ENCODE results near the gene TBX21.
A peak's percentile ranks its signal among the peaks of the same experiment; 100 is the strongest.
"Not testable (repeated sequence)": the region's sequence is repeated elsewhere in the genome, so short reads cannot be mapped to it uniquely, and the experiment has no call there.

Gene TBX21

DNA sequence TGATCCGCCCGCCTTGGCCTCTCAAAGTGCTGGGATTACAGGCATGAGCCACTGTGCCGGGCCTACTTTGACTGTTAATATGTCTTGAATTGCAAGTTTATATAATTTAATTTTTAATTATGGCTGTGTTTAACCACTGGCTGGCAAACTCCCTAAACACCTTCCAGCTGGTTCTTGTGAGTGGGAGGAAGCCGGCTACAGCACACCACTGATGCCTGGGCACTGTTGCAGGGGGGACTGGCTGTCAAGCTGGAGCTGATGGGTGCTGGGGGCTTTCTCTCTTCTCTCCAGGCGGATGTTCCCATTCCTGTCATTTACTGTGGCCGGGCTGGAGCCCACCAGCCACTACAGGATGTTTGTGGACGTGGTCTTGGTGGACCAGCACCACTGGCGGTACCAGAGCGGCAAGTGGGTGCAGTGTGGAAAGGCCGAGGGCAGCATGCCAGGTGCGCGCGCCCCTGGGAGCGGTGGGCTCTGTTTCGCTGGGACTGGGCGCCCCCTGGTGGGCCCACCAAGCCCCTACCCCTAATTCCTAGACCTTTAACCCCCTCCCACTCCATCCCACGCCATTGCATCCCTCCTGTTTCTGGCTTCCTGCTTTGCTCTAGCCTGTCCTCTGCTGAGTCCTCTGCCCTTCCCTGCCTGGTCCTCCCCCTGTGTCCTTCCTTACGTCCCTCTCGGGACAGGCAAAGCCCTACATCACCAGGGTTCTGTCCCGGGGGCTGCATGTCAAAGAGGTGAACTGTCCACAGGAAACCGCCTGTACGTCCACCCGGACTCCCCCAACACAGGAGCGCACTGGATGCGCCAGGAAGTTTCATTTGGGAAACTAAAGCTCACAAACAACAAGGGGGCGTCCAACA, 9.5 kb downstream of the TBX21 start:
- H3K4me3 Mint-ChIP-seq, result no peak overlapping the region
- no peaks in the 10 kb centered on the region for H3K27me3 Mint-ChIP-seq
- no peak overlapping the region for H3K27ac Mint-ChIP-seq
- DNase-seq, result peak; percentile 62
- peaks cover 49% of the 10 kb centered on the region for H3K4me1 Mint-ChIP-seq
- ATAC-seq, result no peak
- H3K9me3 Mint-ChIP-seq, result no peaks in the 10 kb centered on the region
- H3K36me3 Mint-ChIP-seq (ENCODE audit: low read depth), result peaks cover 63% of the 10 kb centered on the region

DNA sequence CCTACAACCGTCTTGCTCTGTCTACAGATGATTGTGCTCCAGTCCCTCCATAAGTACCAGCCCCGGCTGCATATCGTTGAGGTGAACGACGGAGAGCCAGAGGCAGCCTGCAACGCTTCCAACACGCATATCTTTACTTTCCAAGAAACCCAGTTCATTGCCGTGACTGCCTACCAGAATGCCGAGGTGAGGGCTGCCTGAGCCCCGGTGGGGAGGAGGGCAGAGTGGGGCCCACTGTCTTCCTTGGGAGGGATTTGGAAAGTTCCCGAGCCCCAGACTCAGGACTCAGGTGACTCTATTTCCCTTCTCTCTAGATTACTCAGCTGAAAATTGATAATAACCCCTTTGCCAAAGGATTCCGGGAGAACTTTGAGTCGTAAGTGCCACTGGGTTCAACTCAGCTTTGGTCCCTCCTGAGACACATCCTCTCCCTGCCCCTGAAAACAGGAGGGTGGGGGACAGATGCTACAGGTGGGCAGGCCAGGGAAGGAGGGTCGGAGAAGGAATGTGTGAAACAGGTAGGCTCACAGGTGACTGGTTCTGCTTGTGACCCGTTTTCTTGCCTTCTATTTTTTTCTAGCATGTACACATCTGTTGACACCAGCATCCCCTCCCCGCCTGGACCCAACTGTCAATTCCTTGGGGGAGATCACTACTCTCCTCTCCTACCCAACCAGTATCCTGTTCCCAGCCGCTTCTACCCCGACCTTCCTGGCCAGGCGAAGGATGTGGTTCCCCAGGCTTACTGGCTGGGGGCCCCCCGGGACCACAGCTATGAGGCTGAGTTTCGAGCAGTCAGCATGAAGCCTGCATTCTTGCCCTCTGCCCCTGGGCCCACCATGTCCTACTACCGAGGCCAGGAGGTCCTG, 11.4 kb downstream of the TBX21 start:
- no peak for DNase-seq
- Mint-ChIP-seq H3K27ac (peak overlapping the region; percentile 31), H3K4me1 (peaks cover 39% of the 10 kb centered on the region)

DNA sequence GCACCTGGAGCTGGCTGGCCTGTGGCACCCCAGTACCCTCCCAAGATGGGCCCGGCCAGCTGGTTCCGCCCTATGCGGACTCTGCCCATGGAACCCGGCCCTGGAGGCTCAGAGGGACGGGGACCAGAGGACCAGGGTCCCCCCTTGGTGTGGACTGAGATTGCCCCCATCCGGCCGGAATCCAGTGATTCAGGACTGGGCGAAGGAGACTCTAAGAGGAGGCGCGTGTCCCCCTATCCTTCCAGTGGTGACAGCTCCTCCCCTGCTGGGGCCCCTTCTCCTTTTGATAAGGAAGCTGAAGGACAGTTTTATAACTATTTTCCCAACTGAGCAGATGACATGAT, 12.0 kb downstream of the TBX21 start:
- H3K4me1 Mint-ChIP-seq, result peaks cover 39% of the 10 kb centered on the region
- H3K4me3 Mint-ChIP-seq, result no peak overlapping the region
- DNase-seq, result no peak
- H3K27me3 Mint-ChIP-seq, result no peaks in the 10 kb centered on the region
- H3K36me3 Mint-ChIP-seq (ENCODE audit: low read depth), result peaks cover 55% of the 10 kb centered on the region
- H3K9me3 Mint-ChIP-seq, result no peaks in the 10 kb centered on the region
- no peak for ATAC-seq
- no peak overlapping the region for H3K27ac Mint-ChIP-seq

More for the DNA sequence above, 11.4 kb downstream of the TBX21 start:
- H3K4me3 Mint-ChIP-seq, result no peak overlapping the region
- H3K36me3 Mint-ChIP-seq (ENCODE audit: low read depth), result peaks cover 55% of the 10 kb centered on the region
- no peaks in the 10 kb centered on the region for H3K9me3 Mint-ChIP-seq
- H3K27me3 Mint-ChIP-seq, result no peaks in the 10 kb centered on the region
- ATAC-seq, result no peak

DNA sequence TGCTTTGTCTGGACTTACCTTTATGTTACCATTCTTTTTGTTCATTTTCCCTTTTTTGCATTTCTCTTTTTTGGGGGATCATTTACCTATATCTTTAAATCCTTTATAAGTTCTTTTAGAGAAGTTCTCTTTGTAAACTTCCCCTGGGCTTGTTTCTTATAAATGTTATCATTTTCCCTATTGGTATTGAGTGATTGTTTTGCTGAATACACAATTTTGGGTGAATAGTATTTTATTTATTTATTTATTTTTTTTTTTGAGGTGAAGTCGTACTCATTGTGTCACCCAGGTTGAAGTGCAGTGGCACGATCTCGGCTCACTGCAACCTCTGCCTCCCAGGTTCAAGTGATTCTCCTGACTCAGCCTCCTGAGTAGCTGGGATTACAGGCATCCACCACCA, 18.4 kb downstream of the TBX21 start:
- no peak overlapping the region for H3K4me3 Mint-ChIP-seq
- ATAC-seq (no peak), DNase-seq (no peak)
- no peaks in the 10 kb centered on the region for H3K27me3 Mint-ChIP-seq
- no peaks in the 10 kb centered on the region for H3K4me1 Mint-ChIP-seq
- peaks cover 4% of the 10 kb centered on the region for H3K9me3 Mint-ChIP-seq
- H3K36me3 Mint-ChIP-seq (ENCODE audit: low read depth), result peaks cover 14% of the 10 kb centered on the region
- H3K27ac Mint-ChIP-seq, result no peak overlapping the region

DNA sequence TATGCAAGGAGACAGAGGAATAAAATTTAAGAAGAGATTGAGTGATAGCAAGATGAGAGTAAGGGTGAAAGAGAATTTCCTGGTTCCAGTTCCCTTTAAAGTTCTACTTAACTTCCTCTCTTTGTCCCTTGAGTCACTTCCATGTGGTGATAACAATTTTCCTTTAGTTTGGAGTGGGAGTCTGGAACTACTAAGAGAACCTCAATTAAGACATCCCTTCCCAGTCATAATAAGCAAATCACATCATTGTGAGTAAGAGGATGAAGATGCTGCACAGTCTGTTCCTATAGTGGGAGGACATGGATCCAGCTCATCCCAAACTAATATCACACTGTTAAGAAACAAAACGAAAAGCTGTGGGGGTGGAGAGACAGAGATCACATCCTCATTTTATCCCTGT, 24.4 kb downstream of the TBX21 start:
- Mint-ChIP-seq H3K36me3 (ENCODE audit: low read depth) (peaks cover 3% of the 10 kb centered on the region), H3K27me3 (peaks cover 14% of the 10 kb centered on the region), H3K9me3 (peaks cover 11% of the 10 kb centered on the region), H3K27ac (no peak overlapping the region), H3K4me1 (no peaks in the 10 kb centered on the region), H3K4me3 (no peak overlapping the region)
- ATAC-seq, result no peak
- no peak for DNase-seq

DNA sequence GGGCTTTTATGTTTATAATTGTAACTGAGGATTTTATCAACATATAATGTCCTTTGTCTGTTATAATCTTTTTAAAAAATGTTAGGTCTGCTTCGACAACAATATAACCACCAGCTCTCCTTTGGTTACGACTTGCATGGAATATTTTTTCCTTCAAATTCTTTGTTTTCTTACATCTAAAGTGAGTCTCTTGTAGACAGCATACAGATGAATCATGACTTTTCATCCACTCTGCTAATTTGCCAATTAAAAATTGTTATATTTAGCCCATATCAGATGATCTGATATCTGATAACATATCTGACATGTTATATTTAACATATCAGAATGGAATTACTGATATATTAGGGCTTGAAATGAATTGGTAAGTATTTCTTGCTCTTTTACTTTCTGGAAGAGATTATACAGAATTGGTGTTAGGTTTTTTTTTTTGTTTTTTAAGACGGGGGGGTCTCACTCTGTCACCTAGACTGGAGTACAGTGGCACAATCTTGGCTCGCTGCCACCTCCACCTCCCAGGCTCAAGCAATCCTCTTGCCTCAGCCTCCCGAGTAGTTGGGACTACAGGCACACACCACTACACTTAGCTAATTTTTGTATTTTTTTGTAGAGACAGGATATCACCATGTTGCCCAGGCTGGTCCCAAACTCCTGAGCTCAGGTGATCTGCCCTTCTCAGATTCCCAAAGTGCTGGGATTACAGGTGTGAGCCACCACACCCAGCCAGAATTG, 27.5 kb downstream of the TBX21 start:
- ATAC-seq (no peak), DNase-seq (no peak)
- Mint-ChIP-seq H3K27me3 (peaks cover 17% of the 10 kb centered on the region), H3K4me3 (no peak overlapping the region), H3K36me3 (ENCODE audit: low read depth) (peaks cover 3% of the 10 kb centered on the region), H3K27ac (no peak overlapping the region), H3K4me1 (peaks cover 13% of the 10 kb centered on the region), H3K9me3 (peaks cover 18% of the 10 kb centered on the region)

DNA sequence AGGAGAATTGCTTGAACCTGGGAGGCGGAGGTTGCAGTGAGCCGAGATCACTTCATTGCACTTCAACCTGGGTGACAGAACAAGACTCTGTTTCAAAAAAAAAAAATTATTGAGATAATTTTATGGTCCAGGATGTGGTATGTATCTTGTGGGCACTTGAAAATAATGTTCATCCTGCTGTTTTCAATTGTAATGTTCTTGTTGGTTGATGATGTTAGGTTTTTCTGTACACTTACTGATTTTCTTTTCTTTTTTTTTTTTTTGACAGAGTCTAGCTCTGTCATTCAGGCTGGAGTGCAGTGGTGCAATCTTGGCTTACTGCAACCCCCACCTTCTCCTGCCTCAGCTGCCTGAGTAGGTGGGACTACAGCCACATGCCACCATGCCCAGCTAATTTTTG, 29.7 kb downstream of the TBX21 start:
- no peak for DNase-seq
- Mint-ChIP-seq H3K4me3 (no peak overlapping the region), H3K27ac (no peak overlapping the region), H3K9me3 (peaks cover 15% of the 10 kb centered on the region), H3K27me3 (peaks cover 16% of the 10 kb centered on the region), H3K36me3 (ENCODE audit: low read depth) (peaks cover 3% of the 10 kb centered on the region), H3K4me1 (peaks cover 13% of the 10 kb centered on the region)
- ATAC-seq, result no peak

DNA sequence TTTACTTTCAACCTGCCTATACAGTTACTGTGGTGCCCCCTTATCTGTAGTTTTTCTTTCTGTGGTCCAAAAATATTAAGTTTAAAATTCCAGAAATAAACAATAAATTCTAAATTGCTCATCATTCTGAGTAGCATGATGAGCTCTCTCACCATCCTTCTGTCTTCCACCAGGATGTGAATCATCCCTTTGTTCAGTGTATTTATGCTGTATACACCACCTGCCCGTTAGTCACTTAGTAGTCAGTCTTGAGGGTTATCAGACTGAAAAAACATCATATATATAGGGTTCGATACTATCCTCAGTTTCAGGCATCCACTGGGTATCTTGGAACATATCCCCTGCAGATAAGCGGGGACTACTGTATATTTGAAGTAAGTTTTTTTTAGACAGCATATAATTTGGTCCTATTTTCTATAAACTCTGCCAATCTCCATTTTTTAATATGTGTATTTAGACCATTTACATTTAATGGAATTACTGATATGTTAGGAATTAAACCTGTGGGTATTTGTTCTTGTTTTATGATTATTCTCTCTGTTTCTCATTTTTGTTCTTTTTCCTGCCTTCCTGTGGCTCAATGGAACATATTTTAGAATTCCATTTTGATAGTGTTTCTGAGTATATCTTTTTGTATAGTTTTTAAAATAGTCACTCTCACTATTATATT, 31.0 kb downstream of the TBX21 start:
- Mint-ChIP-seq H3K4me1 (peaks cover 13% of the 10 kb centered on the region), H3K27ac (no peak overlapping the region), H3K9me3 (peaks cover 15% of the 10 kb centered on the region), H3K27me3 (peaks cover 11% of the 10 kb centered on the region), H3K4me3 (no peak overlapping the region), H3K36me3 (ENCODE audit: low read depth) (peaks cover 3% of the 10 kb centered on the region)
- ATAC-seq, result peak; percentile 75
- no peak for DNase-seq

DNA sequence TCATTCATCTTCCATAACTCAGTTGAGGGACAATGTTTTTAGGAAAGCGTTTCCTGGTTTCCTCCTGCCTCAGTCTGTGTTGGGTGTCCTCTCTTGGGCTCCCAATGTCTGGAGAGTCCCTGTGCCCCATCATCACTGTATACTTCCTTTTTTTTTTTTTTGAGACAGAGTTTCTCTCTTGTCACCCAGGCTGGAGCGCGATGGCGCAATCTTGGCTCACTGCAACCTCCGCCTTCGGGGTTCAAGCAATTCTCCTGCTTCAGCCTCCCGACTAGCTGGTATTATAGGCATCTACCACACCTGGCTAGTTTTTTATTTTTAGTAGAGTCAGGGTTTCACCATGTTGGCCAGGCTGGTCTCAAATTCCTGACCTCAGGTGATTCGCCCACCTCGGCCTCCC, 40.6 kb downstream of the TBX21 start:
- H3K4me1 Mint-ChIP-seq; H3K4me3 Mint-ChIP-seq; DNase-seq; H3K27ac Mint-ChIP-seq; H3K9me3 Mint-ChIP-seq; H3K36me3 Mint-ChIP-seq (ENCODE audit: low read depth); ATAC-seq: not testable (repeated sequence)
- peaks cover 37% of the 10 kb centered on the region for H3K27me3 Mint-ChIP-seq

DNA sequence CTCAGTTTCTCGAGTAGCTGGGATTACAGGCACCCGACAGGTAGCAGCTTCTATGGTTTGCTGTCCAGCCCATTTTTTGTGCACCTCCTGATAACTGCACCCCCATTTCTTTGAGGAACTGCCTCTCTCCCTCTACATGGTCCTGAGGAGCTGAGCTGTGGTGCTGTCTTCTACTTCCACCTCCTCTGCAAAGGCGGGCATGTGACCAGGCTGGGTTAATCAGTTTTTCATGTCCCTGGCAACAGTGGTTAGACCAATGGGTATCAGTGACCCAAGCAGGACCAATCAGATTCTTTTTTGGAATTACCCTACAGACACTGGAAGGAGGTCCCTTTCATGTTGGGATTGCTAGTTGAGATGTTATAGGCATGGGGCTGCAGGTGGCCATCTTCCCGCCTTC, 41.3 kb downstream of the TBX21 start:
- ATAC-seq (no peak), DNase-seq (no peak)
- Mint-ChIP-seq H3K9me3 (peaks cover 4% of the 10 kb centered on the region), H3K4me3 (no peak overlapping the region), H3K4me1 (no peaks in the 10 kb centered on the region), H3K27ac (no peak overlapping the region), H3K27me3 (peaks cover 41% of the 10 kb centered on the region), H3K36me3 (ENCODE audit: low read depth) (no peaks in the 10 kb centered on the region)

DNA sequence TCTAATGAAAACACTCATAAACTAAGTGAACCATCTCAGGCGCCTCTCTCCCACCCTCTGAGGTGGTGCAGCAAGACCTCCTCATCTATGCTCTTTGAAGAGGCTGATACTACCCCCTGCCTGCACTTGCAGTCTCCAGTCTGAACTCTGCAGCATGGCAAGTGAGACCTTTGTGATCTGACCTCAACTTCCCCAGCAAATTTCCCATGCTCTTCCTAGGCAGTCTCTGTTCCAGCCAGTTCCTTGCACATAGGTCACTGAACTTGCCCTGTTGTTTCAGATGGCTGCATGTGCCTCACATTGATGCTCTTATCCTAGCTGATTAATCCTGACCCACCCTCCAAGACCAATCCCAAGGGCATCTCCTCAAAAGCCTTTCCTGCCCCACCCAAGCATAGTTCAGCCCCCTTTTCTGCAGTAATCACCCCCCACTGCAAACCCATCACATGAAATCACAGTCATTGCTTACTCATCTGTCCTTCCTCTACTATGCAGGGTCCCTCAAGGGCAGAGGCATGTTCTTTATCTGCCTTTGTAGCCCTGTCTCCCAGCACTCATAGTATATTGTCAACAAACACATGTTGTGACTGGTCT, 42.0 kb downstream of the TBX21 start:
- H3K4me1 Mint-ChIP-seq, result no peaks in the 10 kb centered on the region
- no peaks in the 10 kb centered on the region for H3K36me3 Mint-ChIP-seq (ENCODE audit: low read depth)
- H3K27me3 Mint-ChIP-seq, result peaks cover 47% of the 10 kb centered on the region
- no peak for DNase-seq
- no peak for ATAC-seq
- H3K27ac Mint-ChIP-seq, result no peak overlapping the region
- peaks cover 4% of the 10 kb centered on the region for H3K9me3 Mint-ChIP-seq
- H3K4me3 Mint-ChIP-seq, result no peak overlapping the region

DNA sequence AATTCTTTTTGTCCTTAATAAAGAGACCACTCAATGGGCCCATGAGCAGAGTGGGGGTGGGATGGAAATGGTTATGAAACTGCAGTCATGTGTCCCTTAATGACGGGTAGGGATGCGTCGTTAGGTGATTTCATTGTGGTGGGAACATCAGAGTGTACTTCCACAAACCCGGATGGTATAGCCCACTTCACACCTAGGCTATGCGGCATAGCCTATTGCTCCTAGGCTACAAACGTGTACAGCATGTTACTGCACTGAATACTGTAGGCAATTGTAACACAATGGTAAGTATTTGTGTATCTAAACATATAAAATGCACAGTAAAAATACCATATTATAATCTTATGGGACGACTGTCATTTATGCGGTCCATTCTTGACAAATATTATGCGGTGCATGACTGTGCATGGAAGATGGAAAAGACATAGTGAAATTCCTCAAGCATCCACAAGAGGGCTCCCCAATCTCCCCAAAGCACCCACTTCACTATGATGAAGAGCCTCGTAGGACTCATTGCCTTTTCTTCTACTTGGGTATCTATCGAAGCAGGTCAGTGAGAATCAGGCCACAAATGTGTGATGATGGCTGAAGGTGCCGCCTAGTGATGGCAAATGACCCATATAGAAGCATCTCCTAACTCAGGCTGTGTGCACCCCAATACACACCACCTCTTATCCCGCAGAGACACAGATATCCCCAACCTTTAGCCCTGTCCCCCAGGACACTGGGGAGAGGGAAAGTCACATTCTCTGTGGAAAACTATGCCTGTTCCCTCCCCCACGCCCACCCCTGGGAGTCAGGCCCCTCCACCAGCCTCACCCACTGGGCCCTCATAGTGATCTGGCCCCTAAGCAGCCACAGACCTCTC, 43.5 kb downstream of the TBX21 start:
- ATAC-seq (peak; percentile 56), DNase-seq (peak; percentile 24)
- no peak overlapping the region for H3K27ac Mint-ChIP-seq
- no peaks in the 10 kb centered on the region for H3K36me3 Mint-ChIP-seq (ENCODE audit: low read depth)
- no peaks in the 10 kb centered on the region for H3K9me3 Mint-ChIP-seq
- H3K4me1 Mint-ChIP-seq, result no peaks in the 10 kb centered on the region
- H3K4me3 Mint-ChIP-seq, result no peak overlapping the region
- peaks cover 51% of the 10 kb centered on the region for H3K27me3 Mint-ChIP-seq

DNA sequence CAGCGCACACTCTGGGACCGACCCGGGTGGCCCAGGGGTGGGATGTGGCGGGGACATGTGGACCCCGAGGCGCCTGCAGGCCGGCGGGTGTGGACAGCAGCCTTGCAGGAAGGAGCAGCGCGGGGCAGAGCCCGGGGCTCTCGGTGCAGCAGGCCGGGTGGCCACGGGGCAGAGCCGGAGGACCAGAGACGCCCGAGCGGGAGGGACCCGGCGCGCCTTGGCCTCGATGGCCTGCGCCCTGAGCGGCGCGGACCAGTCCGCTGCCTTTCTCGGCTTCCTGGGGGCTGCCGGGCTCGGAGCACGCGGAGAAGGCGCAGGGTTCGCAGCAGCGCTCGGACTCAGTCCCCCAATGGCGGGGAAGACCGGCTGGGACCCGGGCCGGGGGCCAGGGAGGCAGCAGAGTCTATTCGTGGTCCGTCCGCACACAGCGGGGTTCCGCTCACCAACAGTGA, 45.2 kb downstream of the TBX21 start:
- Mint-ChIP-seq H3K27ac (no peak overlapping the region), H3K27me3 (peaks cover 55% of the 10 kb centered on the region), H3K9me3 (no peaks in the 10 kb centered on the region), H3K36me3 (ENCODE audit: low read depth) (no peaks in the 10 kb centered on the region), H3K4me3 (no peak overlapping the region), H3K4me1 (no peaks in the 10 kb centered on the region)
- ATAC-seq (no peak), DNase-seq (no peak)
